Naive thymus-derived CD4-positive, alpha-beta T cell (primary cell): ENCODE measurements around the gene CALN1. TPM values are rescaled to one million over a fixed set of nuclear protein-coding genes. Genes with fewer than 3 reads are reported as not detected.
A peak's percentile ranks its signal among the peaks of the same experiment; 100 is the strongest.

Source experiments
- ATAC-seq: fragments of 150-1000 bp; cut with Tn5 transposase; 2 replicates; pipeline ENCODE4 v1.10.0; 2021; ENCODE audit warnings: mild to moderate bottlenecking, moderate library complexity
- CTCF ChIA-PET: fragments of 350-600 bp; sonication (Branson Sonifier 250); formaldehyde crosslinking; loops from one replicate; lab custom pipeline; 2021; ENCODE audit warnings: antibody characterized with exemption; lab: Charles Lee
- POLR2A ChIA-PET: fragments of 350-600 bp; sonication (Branson Sonifier 250); formaldehyde crosslinking; loops from one replicate; lab custom pipeline; 2021; ENCODE audit warnings: antibody characterized with exemption, inconsistent platforms; lab: Charles Lee
- DNase-seq, 9 donors: peaks; one replicate each; pipeline versions ENCODE4 v3.0.0 to v3.0.0-alpha.2; 2020 to 2022; ENCODE audit warnings: mixed read lengths in 1 of 9
- H3K27ac ChIP-seq: one replicate; pipeline ENCODE4 v1.7.0; 2013; ENCODE audit warnings: mild to moderate bottlenecking, low read depth, low read length, moderate library complexity
- H3K27me3 ChIP-seq, 2 donors: one replicate each; pipeline ENCODE4 v1.7.0; 2013; ENCODE audit warnings: low read length in 2 of 2, mild to moderate bottlenecking in 2 of 2, moderate library complexity in 2 of 2; ENCODE audit not compliant: control insufficient read depth in 2 of 2, insufficient read depth in 2 of 2
- H3K36me3 ChIP-seq, 3 experiments: 1 replicate in 2 of 3; 2 replicates in 1 of 3; pipeline ENCODE4 v1.7.0; 2013; ENCODE audit warnings: low read length in 3 of 3, mild to moderate bottlenecking in 3 of 3, moderate library complexity in 1 of 3; ENCODE audit not compliant: insufficient read depth in 3 of 3, control insufficient read depth in 2 of 3
- H3K4me1 ChIP-seq, 2 donors: one replicate each; pipeline ENCODE4 v1.7.0; 2013; ENCODE audit warnings: low read length in 2 of 2, mild to moderate bottlenecking in 2 of 2, moderate library complexity in 1 of 2; ENCODE audit not compliant: control insufficient read depth in 2 of 2, insufficient read depth in 2 of 2
- H3K4me3 ChIP-seq: 2 replicates; pipeline ENCODE4 v1.7.0; 2013; ENCODE audit warnings: mild to moderate bottlenecking, low read length
- H3K9me3 ChIP-seq, 3 experiments: 1 replicate in 2 of 3; 2 replicates in 1 of 3; pipeline ENCODE4 v1.7.0; 2013; ENCODE audit warnings: low read length in 3 of 3; ENCODE audit not compliant: control insufficient read depth in 2 of 3
- H3K27ac Mint-ChIP-seq, 9 donors: one replicate each; pipeline ENCODE4 v1.8.0; 2020 to 2022; ENCODE audit warnings: mixed read lengths in 9 of 9, mild to moderate bottlenecking in 8 of 9, moderate library complexity in 5 of 9, inconsistent platforms in 2 of 9
- H3K27me3 Mint-ChIP-seq, 5 donors: one replicate each; pipeline ENCODE4 v1.8.0; 2021 to 2022; ENCODE audit warnings: mixed read lengths in 5 of 5, mild to moderate bottlenecking in 1 of 5
- H3K36me3 Mint-ChIP-seq, 5 donors: one replicate each; pipeline ENCODE4 v1.8.0; 2020 to 2022; ENCODE audit warnings: mixed read lengths in 5 of 5, mild to moderate bottlenecking in 3 of 5, inconsistent platforms in 1 of 5
- H3K4me1 Mint-ChIP-seq, 7 donors: one replicate each; pipeline ENCODE4 v1.8.0; 2020 to 2022; ENCODE audit warnings: mixed read lengths in 7 of 7, mild to moderate bottlenecking in 3 of 7, inconsistent platforms in 1 of 7
- H3K4me3 Mint-ChIP-seq, 10 donors: one replicate each; pipeline ENCODE4 v1.8.0; 2020 to 2022; ENCODE audit warnings: mild to moderate bottlenecking in 10 of 10, mixed read lengths in 10 of 10, moderate library complexity in 6 of 10, inconsistent platforms in 2 of 10
- H3K9me3 Mint-ChIP-seq, 11 donors: one replicate each; pipeline ENCODE4 v1.8.0; 2020 to 2022; ENCODE audit warnings: mixed read lengths in 11 of 11, mild to moderate bottlenecking in 4 of 11, inconsistent platforms in 1 of 11, moderate library complexity in 1 of 11
- intact Hi-C, 2 donors: fragments of 100-400 bp; cut with micrococcal nuclease; formaldehyde crosslinking; loops; one replicate each; pipeline ENCODE4 v1.15.1; 2023
- polyA plus RNA-seq, 2 donors: library from polyadenylated mRNA; unstranded; fragments of 300-500 nt; fragmentation: Illumina TruSeq; gene quantifications; one replicate each; pipeline ENCODE4 v1.2.3, GENCODE V29; 2021
- total RNA-seq, 6 experiments: library from RNA in 5 of 6; stranded (reverse) in 5 of 6; gene quantifications; 1 replicate in 5 of 6; 2 replicates in 1 of 6; pipeline ENCODE4 v1.2.3 and lab custom pipeline; 2021 to 2026

The CALN1 gene
- total and polyA plus RNA-seq, 7 experiments from 2014 or later: 0.03 to 0.17 TPM; not detected in 5

- intact Hi-C loops: no loop called here
- no peak for ATAC-seq
These were observed 347.2 kb downstream of the CALN1 start for GRCh38 chr7:72064916-72065315.

DNA sequence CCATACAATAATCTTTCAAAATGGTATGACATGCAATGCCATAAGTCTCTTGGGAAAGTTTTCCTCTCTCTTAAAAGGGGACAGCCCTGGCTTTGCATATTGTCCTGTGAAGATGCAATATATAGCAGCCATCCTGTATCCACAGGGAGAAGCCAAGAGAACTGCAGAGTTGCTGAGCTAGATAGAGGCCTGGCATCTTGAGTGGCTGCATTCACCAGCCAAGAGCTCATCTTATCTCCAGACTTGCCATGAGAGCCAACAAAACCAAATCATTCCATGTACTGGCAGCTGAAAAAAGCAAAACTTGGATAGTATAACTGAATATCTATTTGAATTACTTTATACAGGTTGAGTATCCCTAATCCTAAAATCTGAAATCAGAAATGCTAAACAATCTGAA is 348.8 kb downstream of the CALN1 start:
- intact Hi-C loops: no loop called here
- H3K36me3 ChIP-seq: no peaks in the 10 kb centered on the region

More at GRCh38 chr7:72064916-72065315, 347.2 kb downstream of the CALN1 start:
- Mint-ChIP-seq H3K4me3 (no peak overlapping the region), H3K4me1 (no peaks in the 10 kb centered on the region), H3K36me3 (no peaks in the 10 kb centered on the region), H3K27ac (no peak overlapping the region), H3K27me3 (peaks cover 0 to 3% (median 0%) of the 10 kb centered on the region in 5 donors), H3K9me3 (peaks cover 0 to 20% (median 5%) of the 10 kb centered on the region in 11 donors)
- H3K27ac ChIP-seq: no peak overlapping the region
- H3K27me3 ChIP-seq: no peaks in the 10 kb centered on the region
- no peaks in the 10 kb centered on the region for H3K36me3 ChIP-seq
- CTCF ChIA-PET: no interaction called here
- no peaks in the 10 kb centered on the region for H3K4me1 ChIP-seq
- no peak for DNase-seq
- H3K4me3 ChIP-seq: no peak overlapping the region
- no peaks in the 10 kb centered on the region for H3K9me3 ChIP-seq
- POLR2A ChIA-PET: no interaction called here

GRCh38 chr7:72062666-72063065 is 349.5 kb downstream of the CALN1 start:
- POLR2A ChIA-PET: no interaction called here
- H3K4me3 Mint-ChIP-seq: no peak overlapping the region
- no peaks in the 10 kb centered on the region for H3K36me3 Mint-ChIP-seq
- intact Hi-C loops: no loop called here
- H3K27me3 Mint-ChIP-seq: peaks cover 0 to 3% (median 0%) of the 10 kb centered on the region in 5 donors
- H3K27ac Mint-ChIP-seq: no peak overlapping the region
- ATAC-seq (no peak), DNase-seq (no peak)
- H3K4me1 Mint-ChIP-seq: peaks cover 0 to 8% (median 0%) of the 10 kb centered on the region in 7 donors
- H3K36me3 ChIP-seq: no peaks in the 10 kb centered on the region
- no peaks in the 10 kb centered on the region for H3K9me3 ChIP-seq
- no peaks in the 10 kb centered on the region for H3K4me1 ChIP-seq
- no peaks in the 10 kb centered on the region for H3K27me3 ChIP-seq
- H3K27ac ChIP-seq: no peak overlapping the region
- H3K9me3 Mint-ChIP-seq: peaks cover 0 to 14% (median 4%) of the 10 kb centered on the region in 11 donors
- no peak overlapping the region for H3K4me3 ChIP-seq
- CTCF ChIA-PET: no interaction called here

More for the DNA sequence above, 348.8 kb downstream of the CALN1 start:
- peaks cover 0 to 3% (median 0%) of the 10 kb centered on the region in 5 donors for H3K27me3 Mint-ChIP-seq
- ATAC-seq (no peak), DNase-seq (no peak)
- H3K4me3 Mint-ChIP-seq: no peak overlapping the region
- Histone ChIP-seq H3K9me3 (no peaks in the 10 kb centered on the region), H3K4me3 (no peak overlapping the region), H3K27ac (no peak overlapping the region), H3K4me1 (no peaks in the 10 kb centered on the region), H3K27me3 (no peaks in the 10 kb centered on the region)
- peaks cover 0 to 15% (median 4%) of the 10 kb centered on the region in 11 donors for H3K9me3 Mint-ChIP-seq
- H3K27ac Mint-ChIP-seq: no peak overlapping the region
- H3K36me3 Mint-ChIP-seq: no peaks in the 10 kb centered on the region
- H3K4me1 Mint-ChIP-seq: peaks cover 0 to 4% (median 0%) of the 10 kb centered on the region in 7 donors
- ChIA-PET CTCF (no interaction called here), POLR2A (no interaction called here)

- intact Hi-C loops: no loop called here
- Histone ChIP-seq H3K9me3 (no peaks in the 10 kb centered on the region), H3K4me3 (no peak overlapping the region), H3K27me3 (no peaks in the 10 kb centered on the region), H3K36me3 (no peaks in the 10 kb centered on the region), H3K4me1 (no peaks in the 10 kb centered on the region), H3K27ac (no peak overlapping the region)
- Mint-ChIP-seq H3K27me3 (peaks cover 0 to 3% (median 0%) of the 10 kb centered on the region in 5 donors), H3K36me3 (no peaks in the 10 kb centered on the region), H3K27ac (peak overlapping the region in 1 of 9 donors; percentile 28), H3K4me3 (no peak overlapping the region), H3K4me1 (peaks cover 0 to 10% (median 0%) of the 10 kb centered on the region in 7 donors), H3K9me3 (peaks cover 0 to 14% (median 4%) of the 10 kb centered on the region in 11 donors)
- no peak for DNase-seq
- POLR2A ChIA-PET: no interaction called here
- CTCF ChIA-PET: no interaction called here
- ATAC-seq: no peak
These were observed 352.2 kb downstream of the CALN1 start for GRCh38 chr7:72059925-72060324.

DNA sequence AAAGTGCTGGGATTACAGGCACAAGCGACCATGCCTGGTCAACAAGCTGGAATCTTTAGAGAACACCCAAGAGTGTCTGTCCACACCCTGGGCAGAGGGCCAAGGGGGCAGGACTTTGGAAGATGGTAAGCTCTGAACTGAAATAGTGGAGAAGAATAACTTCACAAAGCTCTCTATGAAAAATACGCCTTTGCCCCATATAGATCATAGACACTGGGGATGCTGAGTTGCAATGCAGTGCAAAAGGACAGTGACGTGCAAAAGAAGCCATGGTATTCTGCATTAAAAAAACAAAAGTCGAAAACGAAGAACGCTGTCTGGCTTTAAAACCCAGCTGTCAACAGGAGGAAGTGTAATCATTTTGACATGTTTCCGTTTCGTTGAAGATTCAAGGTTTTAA is 353.6 kb downstream of the CALN1 start:
- Histone ChIP-seq H3K36me3 (no peaks in the 10 kb centered on the region), H3K27me3 (no peaks in the 10 kb centered on the region), H3K27ac (no peak overlapping the region), H3K4me3 (no peak overlapping the region), H3K4me1 (no peaks in the 10 kb centered on the region), H3K9me3 (no peaks in the 10 kb centered on the region)
- H3K4me1 Mint-ChIP-seq: peaks cover 0 to 10% (median 0%) of the 10 kb centered on the region in 7 donors
- POLR2A ChIA-PET: no interaction called here
- H3K27ac Mint-ChIP-seq: peak overlapping the region in 2 of 9 donors; percentile 29 to 54
- DNase-seq (peak in 2 of 9 donors; percentile 5 to 29), ATAC-seq (no peak)
- no peaks in the 10 kb centered on the region for H3K36me3 Mint-ChIP-seq
- H3K27me3 Mint-ChIP-seq: peaks cover 0 to 5% (median 0%) of the 10 kb centered on the region in 5 donors
- intact Hi-C loops: no loop called here
- H3K4me3 Mint-ChIP-seq: peak overlapping the region in 4 of 10 donors; percentile 16 to 73 (median 44)
- CTCF ChIA-PET: no interaction called here
- peaks cover 0 to 25% (median 10%) of the 10 kb centered on the region in 11 donors for H3K9me3 Mint-ChIP-seq

DNA sequence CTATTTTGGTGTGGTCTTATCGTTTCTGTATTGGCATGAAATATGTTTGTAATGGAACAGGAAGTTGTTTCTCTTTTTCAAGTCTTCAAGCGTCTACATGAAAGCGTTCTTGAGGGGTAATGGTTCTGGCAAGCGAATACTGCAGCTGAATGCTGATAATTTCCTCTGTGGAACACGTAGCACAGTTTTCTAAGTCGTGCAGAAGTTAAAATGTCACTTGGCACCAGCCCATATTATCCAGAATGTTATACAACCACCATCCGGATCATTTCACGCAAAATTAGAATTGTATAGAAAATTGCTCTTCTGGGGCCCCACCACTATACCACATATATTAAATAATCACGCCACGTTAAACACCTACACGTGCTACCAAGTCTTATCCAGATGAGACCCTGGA is 354.3 kb downstream of the CALN1 start:
- peak overlapping the region in 6 of 10 donors; percentile 12 to 54 (median 44) for H3K4me3 Mint-ChIP-seq

GRCh38 chr7:72057231-72057630 is 354.9 kb downstream of the CALN1 start:
- no peak for ATAC-seq
- CTCF ChIA-PET: no interaction called here
- peaks cover 0 to 5% (median 0%) of the 10 kb centered on the region in 5 donors for H3K27me3 Mint-ChIP-seq

More for the DNA sequence above, 354.3 kb downstream of the CALN1 start:
- ATAC-seq: no peak
- ChIA-PET POLR2A (no interaction called here), CTCF (no interaction called here)
- H3K9me3 Mint-ChIP-seq: peaks cover 0 to 25% (median 10%) of the 10 kb centered on the region in 11 donors
- no peak for DNase-seq
- Histone ChIP-seq H3K4me1 (no peaks in the 10 kb centered on the region), H3K36me3 (no peaks in the 10 kb centered on the region), H3K27ac (no peak overlapping the region), H3K9me3 (no peaks in the 10 kb centered on the region), H3K4me3 (no peak overlapping the region), H3K27me3 (no peaks in the 10 kb centered on the region)
- peaks cover 0 to 5% (median 0%) of the 10 kb centered on the region in 5 donors for H3K27me3 Mint-ChIP-seq
- no peaks in the 10 kb centered on the region for H3K36me3 Mint-ChIP-seq
- peak overlapping the region in 3 of 9 donors; percentile 29 to 82 (median 39) for H3K27ac Mint-ChIP-seq
- intact Hi-C loops: no loop called here
- peaks cover 0 to 10% (median 0%) of the 10 kb centered on the region in 7 donors for H3K4me1 Mint-ChIP-seq

More at GRCh38 chr7:72057231-72057630, 354.9 kb downstream of the CALN1 start:
- peaks cover 0 to 25% (median 10%) of the 10 kb centered on the region in 11 donors for H3K9me3 Mint-ChIP-seq
- Histone ChIP-seq H3K36me3 (no peaks in the 10 kb centered on the region), H3K9me3 (no peaks in the 10 kb centered on the region), H3K27ac (no peak overlapping the region), H3K27me3 (no peaks in the 10 kb centered on the region), H3K4me3 (no peak overlapping the region), H3K4me1 (no peaks in the 10 kb centered on the region)
- no peaks in the 10 kb centered on the region for H3K36me3 Mint-ChIP-seq
- DNase-seq: no peak
- H3K4me3 Mint-ChIP-seq: no peak overlapping the region
- H3K4me1 Mint-ChIP-seq: peaks cover 0 to 10% (median 0%) of the 10 kb centered on the region in 7 donors
- no peak overlapping the region for H3K27ac Mint-ChIP-seq
- POLR2A ChIA-PET: no interaction called here
- intact Hi-C loops: no loop called here
